RCC 7860 (cell line): ENCODE data around the gene SLC44A2.
A peak's percentile ranks its signal among the peaks of the same experiment; 100 is the strongest.
"Not testable (repeated sequence)": the region's sequence is repeated elsewhere in the genome, so short reads cannot be mapped to it uniquely, and the experiment has no call there.

Experiments
- DNase-seq: peaks from one replicate; pipeline ENCODE4 v3.0.0-alpha.2; 2015; ENCODE audit warnings: low spot score
- FAIRE-seq: peaks from 2 replicates; lab custom pipeline; 2012; peaks lifted over from hg19 to GRCh38; lab: Jason Lieb, UNC

The SLC44A2 gene

DNA sequence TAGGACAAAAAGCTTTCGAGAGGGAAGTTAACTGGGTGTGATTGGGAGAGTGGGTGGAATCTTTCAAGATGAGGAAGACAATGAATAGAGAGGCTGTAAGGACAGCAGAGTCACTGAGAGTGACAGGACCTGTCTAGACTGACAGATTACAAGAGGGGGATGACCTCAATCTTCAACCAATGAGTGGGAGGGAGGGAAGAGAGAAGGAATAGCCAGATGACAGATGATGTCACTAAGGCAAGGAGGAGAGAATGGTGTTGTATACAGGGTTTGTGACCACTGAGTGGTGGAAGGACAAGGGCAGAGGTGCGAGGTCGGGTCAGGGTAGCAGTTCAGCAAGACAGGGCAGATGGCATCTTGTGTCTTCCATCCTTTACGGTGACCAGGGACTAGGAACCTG, 23.0 kb downstream of the SLC44A2 start:
- DNase-seq (no peak), FAIRE-seq (no peak)

DNA sequence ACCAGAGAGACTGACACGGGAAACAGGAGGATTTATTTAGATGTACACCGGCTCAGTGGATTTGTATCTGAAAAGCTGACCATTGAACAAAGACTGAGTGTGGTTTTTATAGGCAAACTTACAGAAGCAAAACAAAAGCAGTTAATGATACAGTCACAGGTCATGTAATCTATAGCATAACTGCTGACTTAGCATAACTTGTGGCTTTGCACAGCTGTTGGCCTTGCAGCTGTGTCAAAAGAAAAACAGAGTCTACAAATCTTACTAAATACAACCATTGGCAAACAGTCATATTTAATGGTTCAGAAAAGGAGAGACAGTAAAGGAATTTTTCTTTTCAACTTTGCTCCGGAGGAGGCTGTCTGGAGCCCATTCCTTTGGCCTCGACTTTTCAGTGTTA, 26.5 kb downstream of the SLC44A2 start:
- FAIRE-seq (no peak), DNase-seq (no peak)

DNA sequence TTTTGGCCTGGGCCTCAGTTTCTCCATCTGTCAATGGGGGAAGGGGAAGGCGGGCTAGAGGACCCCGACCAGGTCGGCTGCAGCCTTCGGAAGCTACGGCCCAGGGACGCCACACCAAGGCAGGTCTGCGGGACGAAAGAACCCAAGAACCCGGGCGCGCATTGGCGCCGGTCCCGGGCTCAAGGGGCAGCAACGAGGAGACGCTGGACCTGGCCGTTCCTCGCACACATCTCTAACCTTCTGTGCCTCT, 28.1 kb downstream of the SLC44A2 start:
- no peak for FAIRE-seq

DNA sequence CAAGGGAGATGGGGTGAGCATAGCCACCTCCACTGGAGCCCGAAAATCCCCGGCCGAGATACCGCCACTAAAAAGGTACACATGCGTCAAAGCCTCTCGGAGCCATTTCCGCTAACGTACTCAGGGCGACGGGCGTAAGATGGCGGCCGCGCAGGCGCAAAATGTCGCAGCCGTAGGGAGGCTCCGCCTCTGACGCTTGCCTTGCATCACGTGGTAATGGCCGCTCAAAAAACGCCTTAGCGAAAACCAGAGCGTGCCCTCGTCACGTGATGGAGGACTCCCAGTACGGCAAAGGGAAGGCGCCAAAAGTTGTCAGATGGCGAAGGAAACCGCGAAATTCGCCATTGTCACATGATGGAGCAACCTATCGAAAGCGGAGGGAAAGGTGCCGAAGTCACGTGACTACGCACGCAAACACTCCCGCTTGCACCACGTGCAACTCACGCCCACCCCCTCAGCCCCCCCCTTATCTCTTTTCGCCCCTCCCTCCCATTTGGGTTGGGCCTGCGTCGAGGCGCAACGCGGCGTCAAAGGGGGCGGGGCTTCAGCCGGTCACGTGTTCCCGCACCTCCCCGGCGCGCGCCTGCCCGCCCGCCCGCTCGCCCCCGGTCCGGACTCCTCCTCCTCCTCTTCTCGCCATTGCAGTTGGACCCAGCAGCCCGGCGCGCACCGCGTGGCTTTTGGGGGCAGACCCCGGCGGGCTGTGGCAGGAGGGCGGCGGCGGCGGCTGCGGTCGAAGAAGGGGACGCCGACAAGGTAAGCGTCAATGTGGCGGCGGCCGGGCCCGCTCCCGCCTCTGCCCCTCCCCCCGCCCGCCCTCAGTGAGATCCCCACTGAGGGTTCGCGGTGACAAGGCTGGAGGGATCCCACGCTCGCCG, 28.6 kb downstream of the SLC44A2 start, which contains the start of gene ILF3:
ILF3 (plus strand) TSS at position 615 of the 878 bp plus-strand sequence. CDS start 16,260 bp downstream, outside the sequence.
- FAIRE-seq: peak; percentile 84
- peak; percentile 99 for DNase-seq

More for the DNA sequence above, 28.1 kb downstream of the SLC44A2 start:
- DNase-seq: no peak

DNA sequence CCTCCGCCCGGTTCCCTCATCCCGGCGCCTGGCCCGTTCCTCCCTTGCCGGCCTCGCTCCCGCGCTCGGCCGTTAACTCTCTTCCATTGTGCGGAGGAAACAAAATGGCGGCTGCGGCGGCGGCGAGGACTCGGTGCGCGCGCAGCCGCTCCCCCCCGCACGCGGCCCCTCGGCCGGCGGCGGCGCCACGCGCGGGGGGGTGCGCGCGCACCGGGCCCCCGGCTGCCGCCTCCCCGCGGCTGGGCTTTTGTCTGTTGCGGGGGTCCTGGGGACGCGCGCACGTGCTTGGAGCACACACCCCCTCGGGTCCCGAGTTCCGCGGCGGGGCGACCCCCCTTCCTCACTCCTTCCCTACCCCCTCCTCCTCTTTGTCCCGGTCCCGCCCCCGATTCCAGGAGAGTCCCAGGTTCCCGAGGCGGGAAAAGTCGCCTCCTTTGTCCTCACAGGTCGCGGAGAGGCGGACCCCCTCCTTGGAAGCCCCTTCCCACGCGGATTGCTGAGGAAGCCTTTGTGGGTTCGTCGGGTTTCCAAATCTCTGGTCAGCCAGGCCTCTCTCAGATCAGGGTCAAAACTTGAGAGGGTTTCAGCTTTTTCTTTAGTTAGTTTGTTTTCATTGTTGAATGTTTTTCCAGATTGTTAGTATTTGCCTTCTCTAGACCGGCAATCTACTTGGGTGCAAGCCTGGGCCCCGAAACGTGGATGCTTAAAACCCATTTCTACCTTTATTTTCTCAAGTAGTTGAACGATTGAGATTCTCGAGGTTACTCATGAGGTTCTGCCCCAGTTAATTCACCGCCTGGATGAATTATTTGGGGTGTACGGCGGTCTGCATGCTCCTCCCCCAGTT, 29.5 kb downstream of the SLC44A2 start:
- FAIRE-seq (no peak), DNase-seq (peak; percentile 31)

DNA sequence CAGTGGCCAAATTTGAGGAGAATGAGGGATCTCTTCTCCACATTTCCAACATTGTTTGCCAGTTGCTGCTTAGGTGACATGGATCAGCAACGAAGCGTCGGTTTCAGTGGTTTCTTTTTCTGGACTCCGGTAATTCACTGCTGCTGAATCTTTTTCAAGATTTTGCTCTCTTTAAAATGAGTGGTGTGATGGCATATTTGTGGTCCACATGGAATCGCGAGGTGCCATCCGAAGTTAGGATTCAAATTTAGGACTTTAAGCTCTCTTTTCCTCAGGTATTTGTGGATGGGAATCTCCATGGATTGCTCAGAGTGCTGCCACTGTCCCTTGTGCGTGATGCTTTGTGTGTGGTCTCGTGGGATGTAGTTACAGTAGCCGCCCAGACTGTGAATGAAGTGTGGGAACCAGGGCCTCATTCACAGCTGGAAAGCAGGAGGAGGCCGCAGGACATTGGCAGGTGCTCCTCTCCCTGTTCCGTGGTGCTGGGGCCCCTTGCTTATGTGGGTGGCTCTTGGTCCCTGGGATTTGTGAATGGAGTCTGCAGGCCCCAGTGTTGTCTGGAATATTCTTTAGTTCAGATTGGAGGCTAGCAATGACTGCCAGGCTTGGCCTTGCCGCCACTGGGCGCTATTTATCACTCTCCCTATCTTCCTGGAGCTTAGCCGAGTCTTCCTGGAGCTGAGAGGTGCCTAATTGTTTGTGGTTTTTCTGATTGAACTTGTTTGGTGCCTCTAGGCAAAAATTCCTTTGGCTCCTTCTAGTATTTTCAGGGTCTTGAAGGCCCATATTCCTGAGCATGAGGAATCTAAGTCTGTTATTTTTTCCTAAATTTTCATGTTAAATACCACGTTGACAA, 30.3 kb downstream of the SLC44A2 start:
- DNase-seq (peak; percentile 41), FAIRE-seq (no peak)

DNA sequence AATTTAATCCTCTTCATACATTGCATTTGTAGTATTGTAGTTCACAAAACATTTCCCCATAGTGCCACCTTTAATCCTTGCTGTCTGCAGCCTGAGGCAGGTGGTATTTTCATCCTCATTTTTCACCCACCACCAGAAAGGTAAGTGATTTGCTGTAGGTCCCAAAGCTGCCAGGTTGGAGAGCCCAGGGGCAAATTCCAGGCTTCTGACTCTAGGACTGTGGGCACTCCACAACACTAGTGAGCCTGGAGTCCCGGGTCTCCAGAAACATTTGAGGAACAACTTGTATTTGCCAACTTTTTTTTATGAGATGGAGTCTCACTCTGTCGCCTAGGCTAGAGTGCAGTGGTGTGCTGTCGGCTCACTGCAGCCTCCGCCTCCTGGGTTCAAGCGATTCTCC, 35.0 kb downstream of the SLC44A2 start:
- FAIRE-seq (no peak), DNase-seq (no peak)

DNA sequence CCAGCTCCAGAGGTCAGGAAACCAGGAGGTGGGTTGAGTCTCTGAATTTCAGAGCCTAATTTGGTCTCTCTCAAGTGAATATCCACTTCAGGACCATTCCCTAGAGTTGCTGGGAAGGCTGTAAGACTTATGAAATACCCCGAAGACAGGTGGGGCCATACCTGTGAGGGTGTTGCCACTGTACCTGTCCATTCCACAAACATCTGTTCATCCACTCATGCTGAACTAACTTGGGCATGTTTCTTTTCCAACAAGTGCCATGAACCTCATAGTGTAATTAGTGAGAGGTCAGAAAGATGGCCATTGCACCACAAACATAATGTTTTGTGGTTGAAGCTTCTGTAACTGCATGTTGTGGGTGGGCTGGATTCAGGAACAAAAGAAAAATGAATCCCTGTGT, 36.6 kb downstream of the SLC44A2 start:
- FAIRE-seq: no peak
- no peak for DNase-seq

DNA sequence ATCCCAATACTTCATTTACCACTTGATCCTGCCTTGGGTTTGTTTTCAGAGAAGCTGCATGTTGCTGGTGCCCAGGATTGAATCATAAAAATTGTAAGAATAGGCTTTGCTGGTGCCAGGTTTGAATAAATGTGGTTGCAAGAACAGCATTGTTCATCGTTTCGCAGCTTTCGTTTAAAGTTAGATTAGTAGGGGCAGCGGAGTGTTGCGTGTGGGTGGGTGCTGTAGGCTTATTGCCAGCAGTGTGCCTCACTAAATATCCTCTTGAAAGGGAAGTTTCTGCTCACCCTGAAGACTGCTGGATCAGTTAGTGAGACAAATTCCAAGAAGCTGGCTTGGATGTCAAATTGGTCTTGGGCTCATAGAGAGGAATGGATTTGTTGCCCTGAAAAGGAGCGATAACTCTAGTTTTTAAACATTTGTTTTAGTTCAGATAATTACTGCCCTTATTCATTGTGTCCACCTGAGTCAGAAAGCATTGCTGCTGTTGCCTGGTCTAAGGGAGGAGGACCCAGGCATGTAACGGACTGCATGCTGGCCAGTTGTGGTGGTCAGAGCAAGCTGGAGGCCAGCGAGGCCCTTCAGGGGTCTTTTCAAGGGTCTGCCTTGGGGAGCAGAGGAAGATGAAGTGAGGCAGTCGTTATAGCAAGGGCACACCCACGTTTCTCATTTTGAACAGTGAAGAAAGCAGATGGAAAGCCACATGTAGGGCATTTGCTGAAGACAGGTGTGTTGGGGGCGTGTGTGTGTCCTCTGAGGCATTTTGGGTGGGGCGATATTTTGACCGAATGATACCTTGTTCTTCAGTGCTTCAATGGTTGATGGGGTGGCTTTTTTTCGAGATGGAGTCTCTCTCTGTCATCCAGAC, 37.3 kb downstream of the SLC44A2 start:
- no peak for DNase-seq
- no peak for FAIRE-seq

DNA sequence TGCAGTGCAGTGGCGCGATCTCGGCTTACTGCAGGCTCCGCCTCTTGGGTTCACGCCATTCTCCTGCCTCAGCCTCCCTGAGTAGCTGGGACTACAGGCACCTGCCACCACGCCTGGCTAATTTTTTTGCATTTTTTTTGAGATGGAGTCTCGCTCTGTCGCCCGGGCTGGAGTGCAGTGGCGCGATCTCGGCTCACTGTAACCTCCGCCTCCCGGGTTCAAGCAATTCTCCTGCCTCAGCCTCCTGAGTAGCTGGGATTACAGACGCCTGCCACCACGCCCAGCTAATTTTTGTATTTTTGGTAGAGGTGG, 37.9 kb downstream of the SLC44A2 start:
- FAIRE-seq, DNase-seq: not testable (repeated sequence)

DNA sequence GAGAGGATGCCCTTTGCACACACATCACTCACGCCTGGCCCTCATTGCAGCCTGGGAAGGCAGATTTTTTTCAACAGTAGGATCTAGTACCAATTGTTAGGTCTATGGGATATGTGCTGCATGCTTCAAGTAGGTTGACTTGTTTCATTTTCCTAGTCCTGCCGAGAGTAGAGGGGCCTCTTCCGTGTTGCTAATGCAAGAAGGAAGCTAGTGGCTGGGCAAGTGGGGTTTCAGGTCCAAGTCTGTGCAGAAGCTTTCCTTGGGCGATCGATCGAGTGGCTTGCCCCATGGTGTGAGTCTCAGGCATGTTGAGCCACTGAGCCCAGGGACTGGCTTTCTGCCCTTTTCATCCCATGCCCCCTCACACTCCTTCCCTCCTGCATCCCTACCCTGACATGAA, 42.5 kb downstream of the SLC44A2 start:
- FAIRE-seq (no peak), DNase-seq (no peak)

DNA sequence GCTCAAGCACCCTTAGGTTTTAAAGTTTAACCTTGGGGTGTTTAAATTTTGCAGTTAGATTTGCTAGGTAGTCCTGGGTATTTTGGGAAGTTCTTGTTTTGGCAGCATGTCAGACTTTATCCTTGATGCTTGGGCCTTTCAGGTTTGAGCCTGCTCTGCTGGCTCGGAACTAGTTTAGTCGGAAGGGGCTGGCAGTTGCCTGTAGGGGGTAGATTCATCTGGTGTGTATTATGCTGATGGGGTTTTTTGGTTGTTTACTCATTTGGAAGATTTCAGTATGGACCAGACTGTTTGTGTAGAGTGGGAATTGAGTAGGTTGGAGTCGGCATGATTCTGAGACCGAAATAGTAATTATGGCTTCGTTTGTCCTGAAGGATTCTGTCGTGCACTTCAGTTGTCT, 43.9 kb downstream of the SLC44A2 start:
- FAIRE-seq (no peak), DNase-seq (no peak)

DNA sequence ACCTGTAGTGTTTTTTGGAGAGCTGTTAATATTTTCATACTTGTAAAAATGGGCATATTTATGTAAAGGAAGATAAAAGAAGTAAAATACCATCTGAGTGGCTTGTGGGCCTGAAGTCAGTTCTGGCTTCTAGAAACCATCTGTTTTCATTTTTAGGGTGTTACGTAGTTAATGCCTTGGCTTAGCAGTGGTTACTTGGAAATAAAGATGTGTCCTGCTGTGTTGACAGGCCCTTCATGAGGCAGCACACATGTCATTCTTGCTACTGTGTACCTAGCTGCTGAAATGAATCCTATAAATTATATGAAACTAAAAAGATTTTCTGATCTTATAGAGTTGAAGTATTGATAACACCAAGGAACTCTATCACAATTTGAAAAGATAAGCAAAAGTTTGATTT, 44.8 kb downstream of the SLC44A2 start:
- FAIRE-seq (no peak), DNase-seq (no peak)

DNA sequence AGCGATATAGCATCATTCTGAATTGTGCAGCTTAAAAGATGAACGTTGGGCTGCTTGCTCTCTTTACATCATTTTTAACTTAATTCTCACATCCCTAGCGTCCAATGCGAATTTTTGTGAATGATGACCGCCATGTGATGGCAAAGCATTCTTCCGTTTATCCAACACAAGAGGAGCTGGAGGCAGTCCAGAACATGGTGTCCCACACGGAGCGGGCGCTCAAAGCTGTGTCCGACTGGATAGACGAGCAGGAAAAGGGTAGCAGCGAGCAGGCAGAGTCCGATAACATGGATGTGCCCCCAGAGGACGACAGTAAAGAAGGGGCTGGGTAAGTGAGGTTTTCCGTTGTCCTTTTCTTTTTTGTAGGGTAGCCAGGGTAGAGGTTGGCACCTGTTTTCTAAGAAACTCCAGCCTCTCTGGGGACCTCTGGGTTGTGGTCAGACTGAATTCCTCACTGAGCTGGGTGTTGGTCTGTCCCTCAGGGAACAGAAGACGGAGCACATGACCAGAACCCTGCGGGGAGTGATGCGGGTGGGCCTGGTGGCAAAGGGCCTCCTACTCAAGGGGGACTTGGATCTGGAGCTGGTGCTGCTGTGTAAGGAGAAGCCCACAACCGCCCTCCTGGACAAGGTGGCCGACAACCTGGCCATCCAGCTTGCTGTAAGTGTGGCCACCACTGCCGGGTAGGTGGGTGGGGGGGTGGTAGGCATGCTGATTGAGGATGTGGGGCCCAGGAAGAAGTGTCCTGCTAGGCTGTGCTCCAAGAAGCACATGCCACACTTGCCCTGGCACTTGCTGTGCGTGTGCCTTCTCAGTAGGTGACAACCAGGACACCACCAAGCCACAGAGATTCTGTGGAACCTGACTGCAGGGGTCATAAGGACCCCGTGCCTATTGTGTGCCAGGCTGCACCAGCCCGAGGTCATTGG, 45.8 kb downstream of the SLC44A2 start:
- no peak for DNase-seq
- FAIRE-seq: no peak

DNA sequence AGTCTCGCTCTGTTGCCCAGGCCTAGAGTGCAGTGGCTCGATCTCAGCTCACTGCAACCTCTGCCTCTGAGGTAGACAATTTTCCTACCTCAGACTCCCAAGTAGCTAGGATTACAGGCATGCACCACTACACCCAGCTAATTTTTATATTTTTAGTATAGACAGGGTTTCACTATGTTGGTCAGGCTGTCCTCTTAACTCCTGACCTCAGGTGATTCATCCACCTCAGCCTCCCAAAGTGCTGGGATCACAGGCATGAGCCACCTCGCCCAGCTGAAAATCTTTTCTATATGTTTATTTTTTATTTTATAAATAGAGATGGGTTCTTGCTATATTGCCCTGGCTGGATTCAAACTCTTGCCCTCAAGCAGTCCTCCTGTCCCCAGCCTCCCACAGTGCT, 46.6 kb downstream of the SLC44A2 start:
- peak; percentile 21 for DNase-seq
- FAIRE-seq: peak; percentile 83

DNA sequence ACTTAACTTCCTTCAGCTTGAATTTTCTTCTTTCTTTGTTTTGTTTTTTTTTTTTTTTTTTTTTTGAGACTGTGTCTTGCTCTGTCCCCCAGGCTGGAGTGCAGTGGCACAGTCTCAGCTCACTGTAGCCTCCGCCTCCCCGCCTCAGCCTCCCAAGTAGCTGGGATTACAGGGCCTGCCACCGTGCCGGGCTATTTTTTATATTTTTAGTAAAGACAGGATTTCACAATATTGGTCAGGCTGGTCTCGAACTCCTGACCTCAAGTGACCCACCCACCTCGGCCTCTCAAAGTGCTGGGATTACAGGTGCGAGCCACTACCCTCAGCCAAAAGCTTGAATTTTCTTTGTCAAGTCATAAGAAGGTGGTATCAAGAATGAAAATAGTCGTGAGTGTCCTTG, 49.9 kb downstream of the SLC44A2 start:
- not testable (repeated sequence) for FAIRE-seq, DNase-seq

DNA sequence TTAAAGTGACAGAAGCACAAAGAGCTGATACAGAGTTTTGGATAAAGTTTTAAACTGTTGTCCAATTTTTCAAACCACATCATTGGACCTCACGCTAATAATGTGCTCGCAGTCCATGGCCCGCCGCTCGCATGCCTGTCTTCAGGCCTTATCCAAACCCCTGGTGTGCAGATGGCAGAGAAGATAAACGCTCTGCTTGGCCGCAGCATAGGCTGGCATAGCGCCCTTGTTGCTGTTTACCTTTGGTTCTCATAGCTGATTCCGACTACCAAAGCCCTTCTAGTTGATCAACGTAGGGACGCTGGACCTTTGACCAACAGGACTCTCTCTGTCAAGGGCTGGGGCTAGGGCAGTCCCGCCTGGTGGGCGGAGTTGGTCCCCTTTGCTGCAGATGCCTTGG, 52.4 kb downstream of the SLC44A2 start:
- no peak for FAIRE-seq
- DNase-seq: no peak

DNA sequence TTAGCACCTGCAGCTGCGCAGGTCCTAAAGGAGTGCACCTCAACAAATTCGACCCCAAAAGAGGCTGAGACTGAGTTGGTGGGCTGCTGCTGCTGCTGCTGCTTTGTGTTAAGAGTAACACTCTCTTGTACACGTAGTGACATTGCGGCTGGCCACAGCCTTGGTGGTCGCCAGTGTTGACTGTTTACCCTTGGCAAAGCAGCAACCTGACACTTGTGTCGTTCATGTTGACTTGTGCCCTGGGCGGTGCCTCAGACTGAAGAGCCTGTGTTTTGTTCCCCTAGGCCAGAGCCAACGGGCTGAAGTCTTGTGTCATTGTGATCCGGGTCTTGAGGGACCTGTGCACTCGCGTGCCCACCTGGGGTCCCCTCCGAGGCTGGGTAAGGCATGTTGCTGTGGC, 53.5 kb downstream of the SLC44A2 start:
- DNase-seq: no peak

DNA sequence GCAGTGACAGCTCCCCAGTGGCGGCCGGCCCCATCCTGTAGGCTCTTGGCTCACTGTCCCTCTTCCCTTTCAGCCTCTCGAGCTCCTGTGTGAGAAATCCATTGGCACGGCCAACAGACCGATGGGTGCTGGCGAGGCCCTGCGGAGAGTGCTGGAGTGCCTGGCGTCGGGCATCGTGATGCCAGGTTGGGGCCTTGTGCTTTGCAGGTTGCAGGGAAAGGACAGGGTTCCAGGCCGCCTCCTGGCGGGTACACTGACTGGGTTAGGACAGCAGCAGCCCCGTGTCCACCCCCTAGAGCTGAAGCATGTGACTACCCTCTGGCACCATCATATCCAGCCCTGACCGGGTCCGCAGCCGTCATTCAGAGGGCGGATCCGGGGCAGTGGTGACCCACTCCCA, 54.4 kb downstream of the SLC44A2 start:
- FAIRE-seq (no peak), DNase-seq (no peak)

More for the DNA sequence above, 53.5 kb downstream of the SLC44A2 start:
- FAIRE-seq: no peak
